ENCODE results near the gene PIP5K1C. TPM values are rescaled to one million over a fixed set of nuclear protein-coding genes. Genes with fewer than 3 reads are reported as not detected.

Gene PIP5K1C
- total and polyA plus RNA-seq, 8 donors: 8.6 to 164 (median 25.6) TPM

DNA sequence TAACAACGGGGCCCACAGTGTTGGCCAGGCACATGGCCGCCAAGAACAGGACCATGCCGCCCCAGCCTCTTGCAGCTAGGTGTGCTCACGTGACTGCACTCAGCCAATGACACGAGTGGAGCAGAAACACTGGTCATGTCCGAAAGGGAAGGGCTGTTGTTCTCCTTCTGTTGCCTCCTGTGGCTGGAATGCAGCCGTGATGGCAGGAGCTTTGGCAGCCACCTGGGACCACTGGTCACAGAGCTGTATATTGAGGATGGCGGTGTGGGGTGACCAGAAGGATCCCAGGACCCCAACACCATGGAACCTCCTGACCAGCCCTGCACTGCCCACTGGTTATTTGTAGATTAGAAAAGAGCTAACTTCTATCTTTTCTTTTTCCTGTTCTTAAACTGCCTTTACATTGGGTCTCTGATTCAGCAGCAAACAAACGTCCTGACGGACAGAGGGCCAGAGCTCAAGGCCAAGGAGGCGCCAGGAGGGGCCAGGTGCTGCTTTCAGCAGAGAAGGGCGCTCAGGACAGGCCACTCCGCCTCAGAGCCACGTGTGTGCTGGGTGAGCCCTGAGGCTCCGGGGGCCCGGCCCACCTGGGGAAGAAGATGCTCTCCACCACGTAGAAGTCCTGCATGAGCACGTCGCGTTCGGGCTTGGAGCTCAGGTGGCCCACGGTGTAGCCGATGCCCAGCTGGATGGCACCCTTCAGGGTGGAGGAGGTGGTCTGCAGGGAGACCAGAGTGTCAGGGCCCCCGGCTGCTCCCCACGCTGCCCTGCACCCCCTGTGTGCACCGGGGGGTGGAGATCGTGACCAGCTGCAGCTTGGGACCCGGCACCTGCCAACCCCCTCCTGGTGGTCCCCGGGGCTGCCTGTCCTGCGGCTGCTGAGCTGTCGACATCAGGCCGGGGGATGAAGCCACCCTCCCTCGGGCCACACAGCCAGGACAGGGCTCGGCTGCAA lies 38.7 kb downstream of the PIP5K1C start:
- DNase-seq: no peak
- H3K27ac ChIP-seq: no peak overlapping the region
- no peaks in the 10 kb centered on the region for H3K27me3 ChIP-seq
- 94 to 98% (median 96%) methylated on average over 19 to 34 of the region's 34 CpGs for WGBS, 5 donors
- intact Hi-C loops (cut with DNase I; ENCODE audit: low total_unique reads): no loop called here
- peaks cover 0 to 24% (median 17%) of the 10 kb centered on the region in 4 donors for H3K4me1 ChIP-seq
- H3K9me3 ChIP-seq: no peaks in the 10 kb centered on the region
- peaks cover 41 to 94% (median 92%) of the 10 kb centered on the region in 4 donors for H3K36me3 ChIP-seq
- TF ChIP-seq CTCF (IDR thresholded peaks at IDR 0.05) (no peak), POLR2A (IDR thresholded peaks at IDR 0.05) (no peak)
- no peak overlapping the region for H3K4me3 ChIP-seq

DNA sequence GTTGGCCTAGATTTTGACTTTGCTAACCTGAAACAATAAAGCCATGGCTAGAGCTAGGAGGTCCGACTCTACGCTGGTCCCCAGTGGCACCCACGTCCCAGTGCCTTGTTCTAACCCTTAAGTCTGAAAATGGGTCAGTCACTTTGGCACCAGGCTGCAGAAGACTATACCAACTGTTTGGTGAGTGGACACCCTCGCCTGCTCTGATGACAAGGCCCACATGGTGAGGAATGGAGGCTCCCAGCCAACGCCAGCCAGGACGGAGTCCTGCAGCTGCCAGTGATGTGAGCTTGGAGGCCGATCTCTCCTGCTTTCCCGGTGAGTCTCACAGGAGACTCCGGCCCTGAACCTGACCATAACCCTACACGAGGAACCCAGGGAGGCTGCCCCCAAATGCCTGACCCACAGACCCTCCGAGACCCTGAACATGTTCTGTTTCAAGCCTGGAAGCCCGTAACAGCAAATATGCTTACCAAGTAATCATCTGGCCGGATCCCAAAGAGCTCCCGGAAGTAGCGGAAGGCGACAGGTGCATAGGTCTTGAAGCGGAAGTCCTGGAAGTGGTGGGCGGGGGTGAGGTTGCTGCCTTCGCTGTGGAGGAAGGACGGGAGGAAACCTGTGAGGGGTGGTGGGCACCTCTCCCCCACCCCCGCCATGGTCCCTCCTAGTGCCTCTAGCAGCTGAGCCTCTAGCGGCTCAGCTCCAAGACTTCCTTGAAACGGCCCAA lies 39.6 kb downstream of the PIP5K1C start:
- Histone ChIP-seq H3K36me3 (peaks cover 47 to 97% (median 96%) of the 10 kb centered on the region in 4 donors), H3K27ac (no peak overlapping the region), H3K9me3 (no peaks in the 10 kb centered on the region), H3K4me1 (peaks cover 0 to 14% (median 11%) of the 10 kb centered on the region in 4 donors), H3K27me3 (no peaks in the 10 kb centered on the region), H3K4me3 (no peak overlapping the region)
- DNase-seq: no peak
- intact Hi-C loops (cut with DNase I; ENCODE audit: low total_unique reads): no loop called here
- WGBS, 5 donors: 81 to 87% (median 85%) methylated on average over 21 to 23 of the region's 23 CpGs
- TF ChIP-seq POLR2AphosphoS5 (IDR thresholded peaks at IDR 0.05) (no peak), EP300 (IDR thresholded peaks at IDR 0.05) (no peak), POLR2A (IDR thresholded peaks at IDR 0.05) (no peak), CTCF (IDR thresholded peaks at IDR 0.05) (no peak)

GRCh38 chr19:3659746-3660112 lies 40.5 kb downstream of the PIP5K1C start:
- DNase-seq: no peak
- H3K36me3 ChIP-seq: peaks cover 46 to 97% (median 95%) of the 10 kb centered on the region in 4 donors
- no peaks in the 10 kb centered on the region for H3K27me3 ChIP-seq
- H3K4me3 ChIP-seq: no peak overlapping the region
- TF ChIP-seq CTCF (IDR thresholded peaks at IDR 0.05) (no peak), POLR2AphosphoS5 (IDR thresholded peaks at IDR 0.05) (no peak), EP300 (IDR thresholded peaks at IDR 0.05) (no peak), POLR2A (IDR thresholded peaks at IDR 0.05) (no peak)
- no peaks in the 10 kb centered on the region for H3K9me3 ChIP-seq
- intact Hi-C loops (cut with DNase I; ENCODE audit: low total_unique reads): no loop called here
- no peak overlapping the region for H3K27ac ChIP-seq
- H3K4me1 ChIP-seq: peaks cover 0 to 12% (median 9%) of the 10 kb centered on the region in 4 donors
- 92 to 97% (median 95%) methylated on average over 6 to 22 of the region's 22 CpGs for WGBS, 5 donors

DNA sequence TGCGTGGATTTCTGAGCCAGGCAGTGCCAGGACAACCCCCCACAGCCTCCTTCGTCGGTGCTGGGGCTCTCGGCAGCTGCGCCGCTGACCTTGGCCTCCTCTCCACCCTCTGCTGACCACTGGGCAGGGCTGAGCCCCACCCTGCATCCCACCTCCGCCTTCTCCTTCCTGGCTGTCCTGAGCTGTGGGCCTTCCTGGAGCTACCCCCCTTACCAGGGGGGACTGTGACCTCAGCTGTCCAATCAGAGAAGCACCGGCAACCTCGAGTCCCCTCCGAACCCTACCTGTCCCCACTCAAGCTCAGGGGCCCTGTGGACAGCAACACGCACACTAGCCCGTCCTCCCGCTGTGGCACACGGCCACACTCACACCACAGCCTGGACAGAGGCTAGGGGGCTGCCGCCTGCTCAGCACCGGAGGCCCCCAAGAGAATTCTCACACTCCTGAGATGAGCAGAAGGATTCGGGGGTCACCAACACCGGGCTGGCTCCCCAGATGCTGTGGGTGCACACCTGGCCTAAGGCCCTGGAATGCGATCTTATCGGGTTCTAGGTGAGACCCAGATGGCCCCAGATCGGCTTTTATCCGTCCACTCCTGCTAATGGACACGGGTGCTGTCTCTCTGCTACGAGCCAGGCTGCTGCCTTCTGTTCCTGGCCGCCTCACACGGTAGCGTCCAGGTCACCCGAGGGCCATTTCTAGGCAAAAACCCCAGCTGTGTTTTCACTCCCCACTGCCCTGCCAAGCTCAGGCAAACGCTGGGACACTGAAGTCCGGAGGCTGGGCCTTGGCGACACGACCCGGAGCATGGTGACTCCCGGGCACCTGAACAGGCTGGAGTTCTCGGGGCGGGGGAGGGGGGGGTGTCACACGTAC lies 41.2 kb downstream of the PIP5K1C start:
- Histone ChIP-seq H3K4me3 (no peak overlapping the region), H3K4me1 (peaks cover 0 to 12% (median 9%) of the 10 kb centered on the region in 4 donors), H3K9me3 (no peaks in the 10 kb centered on the region), H3K36me3 (peaks cover 40 to 97% (median 93%) of the 10 kb centered on the region in 4 donors), H3K27me3 (no peaks in the 10 kb centered on the region), H3K27ac (no peak overlapping the region)
- 86 to 93% (median 91%) methylated on average over 23 to 37 of the region's 37 CpGs for WGBS, 5 donors
- intact Hi-C loops (cut with DNase I; ENCODE audit: low total_unique reads): no loop called here
- TF ChIP-seq POLR2AphosphoS5 (IDR thresholded peaks at IDR 0.05) (no peak), POLR2A (IDR thresholded peaks at IDR 0.05) (no peak), EP300 (IDR thresholded peaks at IDR 0.05) (no peak), CTCF (IDR thresholded peaks at IDR 0.05) (no peak)
- DNase-seq: no peak
